Epithelial cell of proximal tubule (primary cell): Measurements from ENCODE around the gene RIOK1. TPM values are rescaled to one million over a fixed set of nuclear protein-coding genes. Genes with fewer than 3 reads are reported as not detected.
A peak's percentile ranks its signal among the peaks of the same experiment; 100 is the strongest.

ENCODE experiments used
- DNase-seq: peaks from one replicate; pipeline ENCODE4 v3.0.0-alpha.2; 2011; ENCODE audit warnings: low read depth
- H3K4me3 ChIP-seq: 2 replicates; pipeline ENCODE4 v1.5.1; 2011; ENCODE audit warnings: low read depth, mild to moderate bottlenecking, low read length
- CTCF ChIP-seq: conservative IDR thresholded peaks from 2 replicates; pipeline ENCODE4 v1.5.1; 2012; ENCODE audit warnings: low read depth, mild to moderate bottlenecking, low read length
- total RNA-seq: library from RNA; depleted of rRNA; stranded (reverse); fragments of >200 nt; gene quantifications from 2 replicates; pipeline ENCODE4 v1.2.3, GENCODE V29; 2015

RIOK1 gene
- total RNA-seq, 1 donor from 2014 or later: 9.5 TPM

GRCh38 chr6:7391151-7391550 is 1.5 kb downstream of the RIOK1 start:
- no peak for TF ChIP-seq CTCF
- DNase-seq: no peak
- H3K4me3 ChIP-seq: peak overlapping the region; percentile 66

- no peak overlapping the region for H3K4me3 ChIP-seq
- no peak for TF ChIP-seq CTCF
- no peak for DNase-seq
Measured at GRCh38 chr6:7392402-7392801, 2.8 kb downstream of the RIOK1 start.

- no peak for DNase-seq
- no peak overlapping the region for H3K4me3 ChIP-seq
- no peak for TF ChIP-seq CTCF
Measured at GRCh38 chr6:7401075-7401474, 11.5 kb downstream of the RIOK1 start.

- H3K4me3 ChIP-seq: no peak overlapping the region
- DNase-seq: no peak
- no peak for TF ChIP-seq CTCF
Measured at GRCh38 chr6:7402716-7403115, 13.1 kb downstream of the RIOK1 start.

GRCh38 chr6:7404546-7404945 is 14.9 kb downstream of the RIOK1 start:
- TF ChIP-seq CTCF: no peak
- no peak overlapping the region for H3K4me3 ChIP-seq
- DNase-seq: no peak

- DNase-seq: no peak
- no peak for TF ChIP-seq CTCF
Measured at GRCh38 chr6:7406743-7407142, 17.1 kb downstream of the RIOK1 start.

GRCh38 chr6:7409740-7410139 is 20.1 kb downstream of the RIOK1 start:
- DNase-seq: no peak
- H3K4me3 ChIP-seq: no peak overlapping the region
- TF ChIP-seq CTCF: no peak

More at GRCh38 chr6:7406743-7407142, 17.1 kb downstream of the RIOK1 start:
- H3K4me3 ChIP-seq: no peak overlapping the region
